CD4-positive, alpha-beta T cell treated with Interleukin-17A for 4 hours (primary cell): ENCODE results near the gene ZDHHC14.

Source experiments
- DNase-seq: peaks from one replicate; pipeline ENCODE4 v3.0.0-alpha.2; 2020; ENCODE audit warnings: mixed read lengths

The ZDHHC14 gene

DNA sequence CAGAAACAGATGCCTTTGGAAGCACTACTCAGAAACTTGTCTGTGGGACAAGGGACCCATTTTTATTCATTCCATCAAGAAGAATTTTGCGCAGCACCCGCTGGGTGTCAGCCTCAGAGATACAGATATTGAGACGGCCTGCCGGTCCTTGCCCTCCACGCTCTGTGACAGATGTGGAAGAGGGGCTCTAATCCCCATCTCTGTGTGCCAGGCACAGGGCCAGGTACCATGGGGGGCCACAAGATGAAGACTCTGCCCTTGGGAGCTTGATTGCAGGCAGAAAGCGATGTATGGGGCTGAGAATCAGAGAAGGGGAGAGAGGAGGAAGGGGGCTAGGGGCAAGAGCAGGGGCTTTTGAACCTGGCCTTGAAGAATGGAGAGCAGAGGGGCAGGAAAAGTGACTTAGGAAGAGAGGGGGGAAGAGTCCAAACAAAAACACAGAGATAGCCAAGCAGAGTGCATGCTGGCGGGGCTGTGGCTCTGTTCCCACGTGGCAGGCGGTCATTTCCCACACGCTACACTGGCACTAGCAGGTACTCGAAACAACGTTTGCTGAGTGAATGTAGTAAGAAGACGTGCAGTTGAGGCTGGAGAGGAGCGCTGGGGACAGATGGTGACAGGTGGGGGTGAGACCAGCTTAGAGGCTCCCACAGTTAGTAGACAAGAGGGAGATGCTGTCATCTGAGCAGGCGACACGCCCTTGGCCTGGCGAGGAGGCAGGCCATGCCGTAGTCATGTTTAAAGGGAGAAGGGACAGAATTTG lies 271.8 kb downstream of the ZDHHC14 start:
- DNase-seq, result no peak

DNA sequence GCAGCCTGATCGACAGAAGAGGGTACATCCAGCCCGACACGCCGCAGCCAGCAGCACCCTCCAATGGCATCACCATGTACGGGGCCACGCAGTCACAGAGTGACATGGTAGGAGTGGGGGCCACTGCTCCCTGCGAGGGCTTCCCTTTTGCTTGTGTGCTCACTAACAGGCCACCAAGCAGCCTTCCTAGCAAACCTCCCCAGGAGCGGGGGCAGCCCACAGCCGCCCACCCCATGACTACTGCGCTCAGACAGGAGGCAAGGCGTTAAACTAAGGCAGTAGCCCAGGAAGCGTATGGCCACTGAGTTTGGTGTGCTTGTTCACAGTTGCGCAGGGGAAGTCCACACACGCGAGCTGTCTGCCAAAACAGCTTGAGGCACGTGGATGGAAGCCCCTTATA lies 272.5 kb downstream of the ZDHHC14 start:
- DNase-seq, result no peak

DNA sequence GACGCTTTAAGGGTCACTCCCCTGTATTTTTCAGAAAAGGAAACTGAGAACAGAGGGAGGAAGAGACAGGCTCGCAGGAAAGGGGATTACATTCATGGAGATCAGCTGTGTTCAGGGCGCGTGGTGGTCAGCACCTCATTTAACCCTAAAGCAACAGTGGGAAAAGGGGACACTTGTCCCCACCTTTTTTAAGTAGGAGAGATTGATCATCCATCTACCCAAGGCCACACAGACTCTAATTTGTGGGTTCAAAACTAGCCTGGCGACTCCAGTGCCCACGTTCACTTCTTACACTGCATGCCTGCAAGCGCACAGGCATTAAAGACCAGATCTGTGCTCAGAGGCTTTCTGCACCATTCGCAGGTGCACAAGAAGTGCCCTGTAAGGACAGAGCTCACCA lies 274.1 kb downstream of the ZDHHC14 start:
- DNase-seq, result no peak

DNA sequence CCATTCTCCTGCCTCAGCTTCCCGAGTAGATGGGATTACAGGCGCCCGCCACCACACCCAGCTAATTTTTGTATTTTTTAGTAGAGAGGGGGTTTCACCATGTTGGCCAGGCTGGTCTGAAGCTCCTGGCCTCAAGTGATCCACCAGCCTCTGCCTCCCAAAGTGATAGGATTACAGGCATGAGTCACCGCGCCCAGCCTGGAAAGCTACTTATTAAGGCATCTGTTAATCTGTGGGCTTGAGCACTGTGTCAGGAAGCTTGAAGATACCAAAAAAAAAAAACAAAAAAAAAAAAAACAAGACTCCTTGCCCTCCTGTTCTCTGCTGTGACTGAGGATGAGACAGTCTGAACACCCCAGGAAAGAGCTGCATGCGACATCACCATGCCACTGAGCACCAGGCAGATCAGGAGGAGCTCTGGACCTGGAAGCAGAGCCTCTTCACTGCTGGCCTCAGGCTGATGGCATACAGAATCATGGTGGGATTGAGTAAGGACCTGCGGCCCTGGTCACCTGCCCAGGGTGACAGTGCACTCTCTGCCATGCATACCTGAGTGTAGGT lies 275.5 kb downstream of the ZDHHC14 start:
- DNase-seq, result no peak

DNA sequence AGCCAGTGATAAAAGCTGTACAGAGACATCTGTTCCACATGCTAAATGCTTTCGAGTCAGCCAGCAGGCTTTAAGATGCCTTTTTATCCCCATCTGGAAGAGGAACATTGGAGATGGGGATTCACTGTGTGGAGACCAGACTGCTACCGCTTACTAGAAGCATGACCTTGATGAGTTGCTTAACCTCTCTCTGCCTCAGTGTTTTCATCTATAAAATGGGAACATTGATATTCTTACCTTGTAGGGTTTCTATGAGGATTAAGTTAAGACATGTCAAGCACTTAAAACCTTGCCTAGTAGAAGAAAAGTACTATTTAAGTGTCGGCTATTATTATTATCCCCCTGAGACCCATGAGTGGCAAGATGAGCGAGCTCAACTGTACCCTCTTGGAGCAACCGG lies 276.8 kb downstream of the ZDHHC14 start:
- no peak for DNase-seq

DNA sequence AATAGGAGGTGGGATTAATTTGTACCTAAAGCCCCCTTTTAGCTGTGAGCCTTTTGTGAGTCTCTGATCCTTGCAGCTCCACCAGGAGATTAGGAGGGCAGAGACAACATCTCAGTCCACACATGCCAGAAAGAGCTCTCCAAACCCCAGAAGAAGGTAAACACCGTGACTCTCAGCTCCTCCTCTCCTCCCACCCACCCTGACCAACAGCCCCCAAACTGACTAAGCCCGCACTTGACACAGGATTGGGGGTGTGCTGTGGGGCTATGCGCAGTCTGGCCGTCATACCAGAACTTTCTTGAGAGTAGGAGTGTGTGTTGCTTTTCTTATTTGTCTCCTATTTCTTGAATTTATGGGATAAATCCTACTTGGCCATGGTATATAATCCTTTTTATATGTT lies 277.3 kb downstream of the ZDHHC14 start:
- DNase-seq, result no peak

DNA sequence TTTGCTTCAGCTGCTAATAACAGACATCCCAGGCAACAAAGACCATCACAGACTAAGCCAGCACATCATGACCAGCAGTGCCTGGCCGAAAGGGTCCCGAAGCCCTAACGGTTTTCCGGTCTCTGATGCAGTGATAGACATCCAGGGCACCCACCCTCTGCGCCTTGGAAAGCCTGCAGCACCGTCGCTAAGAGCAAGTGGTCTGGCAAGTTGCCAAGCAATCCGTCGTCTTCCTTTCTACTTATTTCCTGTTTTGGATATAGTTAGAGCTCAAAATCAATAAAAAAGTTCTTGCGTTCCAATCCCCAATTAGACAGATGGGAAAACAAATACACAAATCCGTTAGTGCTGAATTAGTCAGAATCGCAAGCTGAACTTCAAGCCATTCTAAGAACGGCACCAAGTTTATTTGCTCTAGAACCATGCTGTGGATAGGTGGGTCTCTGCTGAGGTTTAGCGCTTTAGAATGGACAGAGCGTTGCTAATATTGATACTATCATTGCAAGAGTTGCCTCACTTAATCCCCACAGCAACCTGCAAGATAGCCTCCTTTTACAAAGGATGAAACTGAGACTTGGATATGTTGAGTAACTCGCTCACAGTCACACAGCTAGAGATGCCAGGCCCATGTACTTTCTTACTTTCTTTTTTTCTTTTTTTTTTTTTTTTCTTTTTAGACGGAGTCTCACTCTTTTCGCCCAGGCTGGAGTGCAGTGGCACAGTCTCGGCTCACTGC lies 278.7 kb downstream of the ZDHHC14 start:
- DNase-seq, result peak; percentile 12

DNA sequence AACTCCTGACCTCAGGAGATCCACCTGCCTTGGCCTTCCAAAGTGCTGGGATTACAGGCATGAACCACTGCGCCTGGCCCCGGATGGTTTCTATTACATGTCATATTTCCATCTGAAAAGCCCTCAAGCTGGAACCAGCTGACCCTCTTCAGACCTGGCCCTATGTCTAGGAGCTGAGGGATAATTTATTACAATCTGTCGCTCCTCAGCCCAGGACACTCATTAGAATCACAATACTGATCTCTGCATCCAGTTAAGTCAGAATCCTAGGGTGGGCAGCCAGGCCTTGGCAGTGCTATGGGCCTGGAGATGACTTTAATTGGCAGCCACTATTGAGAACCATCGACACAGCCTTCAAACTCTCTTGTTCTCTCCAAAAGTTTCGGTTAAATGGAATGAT lies 279.4 kb downstream of the ZDHHC14 start:
- DNase-seq, result no peak

DNA sequence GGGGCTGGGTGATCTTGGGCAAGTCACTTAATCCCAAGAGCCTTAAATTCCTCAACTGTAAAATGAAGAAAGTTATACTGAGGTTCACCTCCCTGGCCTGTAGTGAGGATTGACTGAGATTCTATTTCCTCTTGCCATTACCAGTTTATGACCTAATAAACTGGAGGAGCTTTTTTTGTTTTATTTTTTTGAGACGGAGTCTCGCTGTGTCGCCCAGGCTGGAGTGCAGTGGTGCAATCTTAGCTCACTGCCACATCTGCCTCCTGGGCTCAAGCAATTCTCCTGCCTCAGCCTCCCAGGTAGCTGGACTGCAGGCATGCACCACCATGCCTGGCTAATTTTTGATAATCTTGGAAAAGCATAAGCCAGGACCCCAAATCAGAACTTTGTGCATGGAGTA lies 280.7 kb downstream of the ZDHHC14 start:
- no peak for DNase-seq

DNA sequence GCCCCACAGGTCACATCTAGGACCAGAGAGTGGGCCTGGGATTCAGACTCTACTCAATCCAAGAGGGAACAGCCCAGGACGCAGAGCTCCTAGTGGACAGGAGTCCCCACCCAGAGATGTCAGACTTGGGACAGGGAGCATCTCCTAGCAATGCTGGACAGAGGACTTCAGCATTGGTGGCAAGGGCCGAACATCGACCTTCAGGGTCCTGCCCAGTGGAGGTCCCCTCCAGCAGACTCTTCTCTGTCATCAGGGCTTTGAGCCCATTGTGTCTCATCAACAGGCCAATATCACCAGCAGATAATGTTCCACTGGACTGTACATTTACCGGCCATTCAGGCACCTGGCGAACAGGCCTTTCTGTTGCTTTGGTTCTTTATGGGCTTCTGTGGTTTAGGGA lies 282.3 kb downstream of the ZDHHC14 start:
- DNase-seq, result no peak

DNA sequence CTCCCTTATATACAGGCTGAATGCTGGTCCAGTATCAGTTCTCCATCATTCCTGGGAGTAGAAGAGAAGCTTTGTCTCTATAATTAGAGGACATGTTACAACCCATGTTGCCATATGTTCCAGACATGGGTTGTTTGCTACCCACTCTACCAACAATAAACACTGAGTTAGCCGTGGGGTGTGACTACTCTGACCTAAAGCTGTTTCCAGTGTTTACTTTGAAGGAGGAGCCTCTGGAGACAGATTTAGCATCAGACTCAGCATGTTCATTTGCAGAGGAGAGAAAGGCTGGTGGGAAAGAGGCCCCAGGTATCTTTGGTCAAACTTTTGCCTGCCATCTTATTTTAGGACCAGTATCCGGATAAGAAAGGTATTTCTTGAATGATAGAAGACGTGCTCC lies 284.2 kb downstream of the ZDHHC14 start:
- no peak for DNase-seq

DNA sequence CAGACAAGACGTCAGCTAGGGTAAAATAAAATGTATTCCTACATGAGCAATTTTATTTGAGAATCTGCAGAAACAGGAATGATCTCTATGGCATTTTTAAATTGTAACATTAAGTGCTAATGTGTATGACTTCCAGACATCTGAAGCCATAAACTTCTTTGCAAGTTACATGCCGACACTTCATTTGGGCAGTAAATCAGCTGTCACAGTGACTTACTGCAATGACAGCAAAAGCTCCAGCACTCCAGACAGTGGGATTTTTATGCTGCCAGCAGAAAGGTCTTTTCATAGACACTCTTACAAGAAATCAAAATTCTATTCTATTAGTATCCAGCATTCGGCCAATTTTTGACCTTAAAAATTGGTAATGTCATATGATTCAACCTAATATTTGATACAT lies 285.7 kb downstream of the ZDHHC14 start:
- no peak for DNase-seq

DNA sequence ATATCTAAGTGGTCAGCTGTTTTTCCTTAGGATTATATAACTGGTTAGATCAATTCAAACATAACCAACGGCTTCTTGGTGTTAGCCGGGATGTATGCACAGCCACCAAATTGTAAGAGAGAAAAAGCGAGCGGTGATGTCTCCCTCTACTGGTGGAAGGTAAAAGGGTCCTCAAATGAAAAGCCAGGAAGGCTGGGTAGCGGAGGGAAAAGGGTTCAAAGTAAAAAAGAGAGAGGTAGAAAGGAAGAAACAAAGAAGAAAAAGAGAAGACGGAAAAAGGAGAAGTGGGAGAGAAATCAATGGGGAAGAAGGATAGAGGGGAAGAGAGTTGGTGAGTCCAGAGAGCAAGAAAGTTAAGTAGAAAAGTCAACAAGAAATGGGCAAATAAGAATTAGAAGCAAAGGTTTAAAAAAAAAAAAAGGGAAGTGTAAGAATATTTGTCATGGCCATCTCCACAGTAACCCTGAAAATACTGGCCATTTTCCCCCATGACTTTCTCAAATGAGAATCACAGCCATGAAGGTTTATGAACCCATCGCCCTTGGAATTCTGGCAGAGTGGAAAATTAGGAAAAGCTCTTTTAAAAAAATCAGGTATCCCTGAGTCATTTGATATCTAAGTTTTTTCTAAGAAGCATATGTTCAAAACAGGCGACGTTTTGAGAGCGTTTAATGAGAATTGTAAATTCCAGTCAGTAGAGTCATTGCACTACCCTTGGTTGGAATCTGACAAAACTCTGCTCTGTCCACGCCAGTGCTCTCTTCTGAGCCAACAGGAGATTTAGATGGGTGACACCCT lies 286.4 kb downstream of the ZDHHC14 start:
- peak; percentile 71 for DNase-seq

DNA sequence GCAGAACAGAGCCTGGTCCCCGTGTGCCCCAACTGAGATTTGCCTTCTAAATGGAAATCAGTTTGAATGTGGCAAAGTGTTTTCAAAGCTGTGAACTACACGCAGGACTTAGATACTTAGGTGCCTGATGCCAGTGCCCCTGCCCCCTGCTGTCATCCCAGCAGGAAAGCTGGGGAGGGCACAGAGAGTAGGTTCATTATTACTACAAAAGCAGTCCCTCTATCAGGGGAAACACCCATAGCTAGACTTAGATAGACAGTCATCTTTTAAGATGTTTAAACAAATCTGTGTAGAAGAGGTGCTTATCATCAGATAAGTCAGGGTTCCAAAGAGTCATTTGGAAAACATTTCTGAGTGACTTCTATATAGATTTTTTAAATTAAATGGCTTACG lies 287.0 kb downstream of the ZDHHC14 start:
- no peak for DNase-seq

DNA sequence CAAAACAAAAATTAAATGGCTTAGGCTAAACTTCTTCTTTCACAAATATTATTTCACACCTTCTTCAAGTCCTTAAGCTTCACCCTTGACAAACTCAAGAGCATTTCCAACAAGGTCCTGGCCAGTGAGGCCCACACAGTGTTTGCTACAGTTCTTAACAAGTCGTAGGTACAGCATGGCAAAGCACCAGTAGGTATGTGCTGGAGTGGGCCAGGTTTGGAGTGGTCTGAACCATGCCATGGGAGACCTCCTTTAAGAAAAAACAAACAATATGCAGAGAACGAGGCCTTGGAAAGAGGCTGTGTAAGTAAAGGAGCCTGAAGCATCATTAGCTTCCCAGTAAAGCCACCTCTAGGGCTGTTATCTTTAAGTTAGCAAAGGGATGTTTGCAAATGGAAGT lies 287.7 kb downstream of the ZDHHC14 start:
- no peak for DNase-seq

DNA sequence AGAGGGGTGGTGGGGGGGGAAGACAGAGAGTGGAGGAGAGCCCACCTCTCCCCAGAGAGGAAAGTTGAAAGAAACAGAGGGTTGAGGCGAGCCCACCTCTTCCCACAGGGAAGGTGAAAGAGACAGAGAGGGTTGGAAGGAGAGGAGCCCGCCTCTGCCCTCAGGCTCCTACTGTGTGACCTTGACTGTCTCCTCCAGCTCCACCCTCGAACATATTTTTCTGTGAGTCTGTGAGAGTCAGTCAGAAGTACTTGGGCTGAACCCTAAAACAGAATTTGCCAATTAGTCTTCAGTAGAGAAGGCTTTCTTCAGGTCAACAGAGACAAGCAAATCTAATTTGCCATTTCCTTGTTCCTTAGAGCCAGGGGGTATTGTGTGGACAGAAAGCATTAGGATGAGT lies 288.3 kb downstream of the ZDHHC14 start:
- no peak for DNase-seq

DNA sequence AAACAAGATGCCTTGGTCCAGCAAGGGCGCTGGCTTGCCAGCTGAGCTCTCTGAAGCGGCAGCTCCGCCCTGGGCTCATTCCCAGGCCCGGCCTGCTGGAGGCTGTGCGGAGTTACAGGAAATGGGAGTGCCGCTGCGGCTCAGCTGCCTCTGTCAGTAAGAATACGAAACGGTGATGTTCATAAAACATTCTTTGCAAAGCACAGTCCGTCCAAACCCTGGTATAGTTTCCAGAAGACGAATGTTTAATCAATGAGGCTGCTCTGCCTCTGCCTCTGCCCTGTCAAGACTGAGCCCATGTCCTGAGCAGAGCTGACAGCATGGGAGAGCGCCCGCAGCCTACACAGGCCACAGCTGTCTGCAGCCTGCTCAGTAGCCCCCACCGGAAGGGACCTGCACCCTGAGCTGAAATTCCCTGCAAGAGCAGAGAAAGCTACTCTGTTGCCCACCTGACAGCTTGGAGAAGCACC lies 288.8 kb downstream of the ZDHHC14 start:
- peak; percentile 46 for DNase-seq

DNA sequence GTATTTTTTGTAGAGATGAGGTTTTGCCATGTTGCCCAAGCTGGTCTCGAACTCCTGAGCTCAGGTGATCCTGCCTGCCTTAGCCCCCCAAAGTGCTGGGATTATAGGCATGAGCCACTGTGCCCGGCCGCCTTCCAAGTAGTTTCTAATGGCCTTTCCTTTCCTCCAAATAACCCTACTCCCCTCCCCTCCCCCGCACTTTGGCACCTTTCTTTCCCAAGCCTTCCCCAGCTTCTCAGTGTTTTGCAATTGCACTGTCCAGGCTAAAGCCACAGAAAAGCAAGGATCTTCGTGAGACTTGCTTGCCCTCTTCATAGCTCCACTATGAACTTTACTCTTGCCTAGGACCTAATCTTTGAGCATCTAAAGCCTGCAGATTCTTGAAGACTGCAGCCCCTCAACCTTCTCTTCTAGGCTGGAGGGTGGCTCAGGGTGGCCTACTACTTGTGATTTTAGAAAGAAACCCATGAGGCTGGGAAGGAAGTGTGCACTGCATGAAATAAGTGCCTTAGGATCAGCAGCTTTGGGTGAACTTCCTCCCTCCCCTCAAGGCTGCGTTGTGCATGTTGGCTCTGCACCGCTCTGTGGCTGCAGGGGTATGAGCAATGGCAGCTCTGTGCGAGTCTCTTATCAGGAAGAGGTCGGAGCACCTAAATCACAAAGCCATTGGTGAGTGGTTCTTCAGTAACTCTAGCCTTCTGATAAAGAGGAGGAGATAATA lies 289.6 kb downstream of the ZDHHC14 start:
- DNase-seq, result peak; percentile 35

DNA sequence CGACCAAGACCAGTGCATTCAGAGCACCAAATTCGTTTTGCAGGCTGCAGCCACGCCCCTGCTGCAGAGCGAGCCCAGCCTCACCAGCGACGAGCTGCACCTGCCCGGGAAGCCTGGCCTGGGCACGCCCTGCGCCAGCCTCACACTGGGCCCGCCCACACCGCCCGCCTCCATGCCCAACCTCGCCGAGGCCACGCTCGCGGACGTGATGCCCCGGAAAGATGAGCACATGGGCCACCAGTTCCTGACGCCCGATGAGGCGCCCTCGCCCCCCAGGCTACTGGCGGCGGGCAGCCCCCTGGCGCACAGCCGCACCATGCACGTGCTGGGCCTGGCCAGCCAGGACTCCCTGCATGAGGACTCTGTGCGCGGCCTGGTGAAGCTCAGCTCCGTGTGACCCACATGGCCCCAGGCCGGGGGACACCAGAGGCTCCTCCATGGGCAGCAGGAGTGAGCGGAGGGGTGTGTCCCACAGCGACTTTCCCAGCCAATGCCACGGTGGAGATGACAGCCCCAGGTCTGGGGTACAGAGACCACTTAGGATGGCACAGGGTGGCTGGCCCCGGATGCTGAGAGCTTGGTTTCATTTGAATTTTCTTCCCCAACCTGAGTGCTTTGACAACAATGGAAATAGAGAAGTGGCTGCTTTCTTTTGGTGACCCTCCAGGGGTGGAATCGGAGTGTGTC lies 291.9 kb downstream of the ZDHHC14 start:
- DNase-seq, result no peak

DNA sequence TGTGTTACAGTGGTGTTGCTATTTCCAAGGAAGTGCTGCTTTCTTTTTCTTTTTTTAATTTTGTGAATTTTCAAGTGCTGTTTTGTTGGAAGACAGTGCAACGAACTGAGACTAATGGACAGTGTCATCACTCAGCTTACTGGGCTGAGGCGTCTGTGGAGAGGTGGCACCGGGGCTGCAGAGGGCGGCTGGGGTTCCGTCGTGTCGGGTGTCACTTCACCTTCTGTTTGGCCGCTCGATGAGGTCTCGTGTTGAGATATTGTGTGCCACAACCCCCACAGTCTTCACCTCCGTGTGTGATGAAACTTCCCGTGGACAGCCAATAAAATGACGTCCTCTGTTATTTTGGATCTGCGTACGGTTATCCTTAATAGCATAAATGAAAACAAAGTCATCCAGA lies 292.6 kb downstream of the ZDHHC14 start:
- DNase-seq, result no peak

DNA sequence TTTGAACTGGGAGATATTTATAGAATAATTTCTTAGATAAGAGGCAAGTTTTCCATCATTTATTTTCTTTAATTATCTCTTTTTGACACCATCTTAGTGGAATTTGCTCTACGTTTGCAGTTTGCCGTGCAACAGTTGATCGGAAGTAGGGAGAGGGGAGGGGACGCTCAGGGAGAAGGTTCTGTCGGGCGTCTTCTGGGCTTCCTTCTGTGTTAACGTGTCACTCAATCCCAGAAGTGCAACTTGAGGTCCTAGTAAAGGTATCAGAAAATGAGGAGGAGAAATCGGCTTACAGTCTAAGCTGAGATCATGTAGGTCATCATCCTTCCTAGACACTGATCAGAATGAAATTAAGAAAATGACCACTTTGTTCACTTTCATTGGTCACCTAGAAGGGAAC lies 293.1 kb downstream of the ZDHHC14 start:
- DNase-seq, result no peak

DNA sequence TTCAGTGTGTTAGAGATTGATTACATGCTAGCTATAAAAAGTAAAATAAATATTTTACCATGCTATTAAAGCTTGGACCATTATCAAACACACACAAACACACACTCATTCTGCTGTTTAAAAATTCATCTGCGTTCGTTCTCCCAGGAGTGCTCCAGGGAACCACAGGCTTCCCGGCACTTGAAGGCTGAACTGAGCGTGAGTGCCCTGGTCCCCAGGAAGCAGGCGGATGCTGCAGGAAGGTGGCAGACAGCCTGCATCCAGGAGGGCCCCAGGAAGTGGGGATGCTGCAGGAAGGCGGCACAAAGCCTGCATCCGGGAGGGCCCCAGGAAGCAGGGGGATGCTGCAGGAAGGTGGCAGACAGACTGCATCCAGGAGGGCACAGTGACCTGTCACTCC lies 294.8 kb downstream of the ZDHHC14 start:
- DNase-seq, result no peak
